ENCODE measurements around the gene BBOX1.

DNA sequence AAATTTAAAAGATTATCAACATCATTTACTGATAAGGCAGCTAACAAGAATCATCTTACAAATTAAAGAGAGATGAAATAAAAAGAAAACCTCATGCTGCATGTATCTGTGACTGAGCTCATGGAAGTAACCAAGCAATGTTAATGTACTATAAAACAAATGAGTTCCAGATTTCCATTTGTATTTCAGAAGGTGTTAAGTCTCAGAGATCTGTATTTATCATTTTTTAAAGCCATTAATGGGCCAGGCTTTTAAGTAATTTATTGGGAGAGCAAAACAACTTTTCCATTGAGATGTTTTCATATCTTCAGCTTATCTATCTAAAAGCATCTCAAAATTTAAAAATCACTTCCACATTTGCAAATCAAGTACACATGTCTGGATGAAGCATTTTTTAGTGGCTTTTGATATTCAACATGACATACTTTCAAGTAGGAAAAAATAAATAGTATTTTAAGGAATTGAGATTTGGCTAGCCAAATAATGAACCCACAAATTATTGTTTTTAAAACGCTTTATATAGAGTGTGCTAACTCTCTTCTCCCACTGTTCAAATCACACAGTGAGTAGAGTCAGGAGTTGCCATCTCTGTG, 17.9 kb upstream of the BBOX1 start:
- TF ChIP-seq, protein P1, sequence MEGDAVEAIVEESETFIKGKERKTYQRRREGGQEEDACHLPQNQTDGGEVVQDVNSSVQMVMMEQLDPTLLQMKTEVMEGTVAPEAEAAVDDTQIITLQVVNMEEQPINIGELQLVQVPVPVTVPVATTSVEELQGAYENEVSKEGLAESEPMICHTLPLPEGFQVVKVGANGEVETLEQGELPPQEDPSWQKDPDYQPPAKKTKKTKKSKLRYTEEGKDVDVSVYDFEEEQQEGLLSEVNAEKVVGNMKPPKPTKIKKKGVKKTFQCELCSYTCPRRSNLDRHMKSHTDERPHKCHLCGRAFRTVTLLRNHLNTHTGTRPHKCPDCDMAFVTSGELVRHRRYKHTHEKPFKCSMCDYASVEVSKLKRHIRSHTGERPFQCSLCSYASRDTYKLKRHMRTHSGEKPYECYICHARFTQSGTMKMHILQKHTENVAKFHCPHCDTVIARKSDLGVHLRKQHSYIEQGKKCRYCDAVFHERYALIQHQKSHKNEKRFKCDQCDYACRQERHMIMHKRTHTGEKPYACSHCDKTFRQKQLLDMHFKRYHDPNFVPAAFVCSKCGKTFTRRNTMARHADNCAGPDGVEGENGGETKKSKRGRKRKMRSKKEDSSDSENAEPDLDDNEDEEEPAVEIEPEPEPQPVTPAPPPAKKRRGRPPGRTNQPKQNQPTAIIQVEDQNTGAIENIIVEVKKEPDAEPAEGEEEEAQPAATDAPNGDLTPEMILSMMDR (IDR thresholded peaks at IDR 0.05): no peak
- no peak for TF ChIP-seq POLR2A (IDR thresholded peaks at IDR 0.05)
